ENCODE measurements around the gene ZNF521.

DNA sequence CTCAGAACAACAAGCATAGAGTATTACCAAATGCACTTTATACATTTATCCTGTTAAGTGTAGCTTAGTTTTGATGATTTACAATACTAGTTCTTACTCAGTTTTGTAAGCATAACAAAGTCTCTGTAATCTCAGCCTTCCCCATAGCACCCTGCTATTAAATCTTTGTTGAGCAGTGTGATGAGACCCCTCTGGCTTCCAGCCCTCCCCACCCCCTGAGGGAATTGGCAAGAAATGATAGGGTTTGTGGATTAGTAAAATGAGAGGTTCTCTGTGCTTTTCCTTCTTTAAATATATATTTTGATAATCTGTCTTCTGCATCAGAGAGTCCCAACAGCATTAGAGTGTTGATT is 37.2 kb downstream of the ZNF521 start:
- TF ChIP-seq, protein P1, sequence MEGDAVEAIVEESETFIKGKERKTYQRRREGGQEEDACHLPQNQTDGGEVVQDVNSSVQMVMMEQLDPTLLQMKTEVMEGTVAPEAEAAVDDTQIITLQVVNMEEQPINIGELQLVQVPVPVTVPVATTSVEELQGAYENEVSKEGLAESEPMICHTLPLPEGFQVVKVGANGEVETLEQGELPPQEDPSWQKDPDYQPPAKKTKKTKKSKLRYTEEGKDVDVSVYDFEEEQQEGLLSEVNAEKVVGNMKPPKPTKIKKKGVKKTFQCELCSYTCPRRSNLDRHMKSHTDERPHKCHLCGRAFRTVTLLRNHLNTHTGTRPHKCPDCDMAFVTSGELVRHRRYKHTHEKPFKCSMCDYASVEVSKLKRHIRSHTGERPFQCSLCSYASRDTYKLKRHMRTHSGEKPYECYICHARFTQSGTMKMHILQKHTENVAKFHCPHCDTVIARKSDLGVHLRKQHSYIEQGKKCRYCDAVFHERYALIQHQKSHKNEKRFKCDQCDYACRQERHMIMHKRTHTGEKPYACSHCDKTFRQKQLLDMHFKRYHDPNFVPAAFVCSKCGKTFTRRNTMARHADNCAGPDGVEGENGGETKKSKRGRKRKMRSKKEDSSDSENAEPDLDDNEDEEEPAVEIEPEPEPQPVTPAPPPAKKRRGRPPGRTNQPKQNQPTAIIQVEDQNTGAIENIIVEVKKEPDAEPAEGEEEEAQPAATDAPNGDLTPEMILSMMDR (IDR thresholded peaks at IDR 0.05): no peak
- no peak for TF ChIP-seq POLR2A (IDR thresholded peaks at IDR 0.05)
